Esophagus squamous epithelium (tissue), 4 donors: ENCODE data around the gene RALA.

Experiments
- CTCF ChIP-seq, 6 experiments: fragments of 450-650 bp in 4 of 6; fragments of 200-600 bp in 2 of 6; sonication (generic) in 2 of 6; IDR thresholded peaks; one replicate each; pipeline ENCODE4 v1.5.1; 2016 to 2019; ENCODE audit warnings: antibody characterized with exemption in 6 of 6, mild to moderate bottlenecking in 4 of 6, moderate library complexity in 4 of 6
- POLR2A ChIP-seq, 4 donors: fragments of 450-650 bp; IDR thresholded peaks; one replicate each; pipeline ENCODE4 v1.6.1; 2017; ENCODE audit warnings: antibody characterized with exemption in 4 of 4, mild to moderate bottlenecking in 4 of 4, moderate library complexity in 3 of 4

- TF ChIP-seq CTCF (IDR thresholded peaks at IDR 0.05) (no peak), POLR2A (IDR thresholded peaks at IDR 0.05) (no peak)
Measured at GRCh38 chr7:39733881-39734632, 110.7 kb downstream of the RALA start.
